Peyer's patch (tissue), 4 donors: ENCODE results near the gene PAH.

Experiments used
- CTCF ChIP-seq, 6 experiments: fragments of 450-650 bp in 4 of 6; fragments of 200-600 bp in 2 of 6; sonication (generic) in 1 of 6; IDR thresholded peaks; one replicate each; pipeline ENCODE4 v1.5.1; 2017 to 2019; ENCODE audit warnings: antibody characterized with exemption in 6 of 6, mild to moderate bottlenecking in 3 of 6, moderate library complexity in 1 of 6
- POLR2A ChIP-seq, 2 donors: fragments of 450-650 bp; IDR thresholded peaks; one replicate each; pipeline ENCODE4 v1.5.1; 2017; ENCODE audit warnings: antibody characterized with exemption in 2 of 2, mild to moderate bottlenecking in 2 of 2, moderate library complexity in 2 of 2

- TF ChIP-seq CTCF (IDR thresholded peaks at IDR 0.05) (no peak), POLR2A (IDR thresholded peaks at IDR 0.05) (no peak)
These were observed 3.2 kb upstream of the PAH start for GRCh38 chr12:102920271-102920670.
